IMR-90 (cell line): ENCODE results near the gene SLIT2. TPM values are rescaled to one million over a fixed set of nuclear protein-coding genes. Genes with fewer than 3 reads are reported as not detected.

Experiments
- ATAC-seq: fragments of 200-7000 bp; cut with Tn5 transposase; 2 replicates; pipeline ENCODE4 v1.9.1; 2020; ENCODE audit warnings: low read depth, mild to moderate bottlenecking, moderate library complexity
- BruUV-seq: library from RNA; stranded (reverse); fragments of 400-500 nt; replicated peaks from 2 replicates; lab custom pipeline; 2021; lab: Mats Ljungman, UMichigan
- CTCF ChIA-PET: fragments of 300-600 bp; formaldehyde crosslinking; extraction: SDS; loops from one replicate; lab custom pipeline; 2021; ENCODE audit warnings: antibody characterized with exemption; lab: Yijun Ruan, JAX
- POLR2A ChIA-PET: fragments of 300-600 bp; sonication (Branson Sonifier 250); formaldehyde crosslinking; loops from one replicate; lab custom pipeline; 2022; ENCODE audit warnings: antibody characterized with exemption; ENCODE audit not compliant: unreplicated experiment; lab: Charles Lee
- DNase-seq: peaks from one replicate; pipeline ENCODE4 v3.0.0; 2013
- H2AFZ ChIP-seq: replicated peaks from 2 replicates; pipeline ENCODE3; 2013; ENCODE audit warnings: low read length, mild to moderate bottlenecking; ENCODE audit not compliant: poor library complexity
- H2AK5ac ChIP-seq: 2 replicates; pipeline ENCODE4 v1.6.1; 2013; ENCODE audit warnings: low read depth, low read length, inconsistent platforms
- H2AK9ac ChIP-seq: replicated peaks from 2 replicates; pipeline ENCODE3; 2013; ENCODE audit warnings: mild to moderate bottlenecking, low read depth, low read length, moderate library complexity; ENCODE audit not compliant: poor library complexity
- H2BK120ac ChIP-seq: 2 replicates; pipeline ENCODE4 v1.6.1; 2013; ENCODE audit warnings: low read depth, low read length, inconsistent platforms
- H2BK15ac ChIP-seq: 3 replicates; pipeline ENCODE4 v1.6.1; 2013; ENCODE audit warnings: low read depth, low read length, inconsistent platforms
- H2BK20ac ChIP-seq: 2 replicates; pipeline ENCODE4 v1.6.1; 2013; ENCODE audit warnings: low read depth, mild to moderate bottlenecking, inconsistent platforms, low read length, moderate library complexity
- H2BK5ac ChIP-seq: 2 replicates; pipeline ENCODE4 v1.6.1; 2013; ENCODE audit warnings: mild to moderate bottlenecking, low read depth, low read length, inconsistent platforms; ENCODE audit not compliant: poor library complexity, severe bottlenecking
- H3K14ac ChIP-seq: replicated peaks from 2 replicates; pipeline ENCODE4 v1.6.1; 2013; ENCODE audit warnings: low read depth, low read length, inconsistent platforms
- H3K18ac ChIP-seq: 2 replicates; pipeline ENCODE4 v1.6.1; 2013; ENCODE audit warnings: low read depth, low read length, control low read depth
- H3K23ac ChIP-seq: 2 replicates; pipeline ENCODE4 v1.6.1; 2013; ENCODE audit warnings: low read depth, low read length, inconsistent platforms
- H3K27ac ChIP-seq: 2 replicates; pipeline ENCODE4 v1.5.1; 2013; ENCODE audit warnings: mild to moderate bottlenecking, control low read depth, low read length; ENCODE audit not compliant: insufficient read depth
- H3K27me3 ChIP-seq: 2 replicates; pipeline ENCODE4 v1.6.1; 2013; ENCODE audit warnings: low read length; ENCODE audit not compliant: control insufficient read depth, insufficient read depth
- H3K36me3 ChIP-seq: 2 replicates; pipeline ENCODE4 v1.6.1; 2013; ENCODE audit warnings: low read length, mixed read lengths; ENCODE audit not compliant: control insufficient read depth, insufficient read depth
- H3K4ac ChIP-seq: 2 replicates; pipeline ENCODE4 v1.6.1; 2013; ENCODE audit warnings: low read depth, low read length, inconsistent platforms
- H3K4me1 ChIP-seq: 2 replicates; pipeline ENCODE4 v1.6.1; 2013; ENCODE audit warnings: low read length, mixed read lengths; ENCODE audit not compliant: control insufficient read depth, insufficient read depth
- H3K4me2 ChIP-seq: 2 replicates; pipeline ENCODE4 v1.6.1; 2013; ENCODE audit warnings: low read depth, mild to moderate bottlenecking, control low read depth, low read length, moderate library complexity
- H3K4me3 ChIP-seq: 2 replicates; pipeline ENCODE4 v1.5.1; 2013; ENCODE audit warnings: low read depth, mild to moderate bottlenecking, control low read depth, low read length, moderate library complexity; ENCODE audit not compliant: insufficient read depth
- H3K56ac ChIP-seq: 2 replicates; pipeline ENCODE4 v1.6.1; 2013; ENCODE audit warnings: low read length, inconsistent platforms; ENCODE audit not compliant: insufficient read depth; ENCODE audit errors: extremely low read depth
- H3K79me1 ChIP-seq, 2 experiments: 2 replicates each; pipeline ENCODE4 v1.6.1; 2013; ENCODE audit warnings: low read length in 2 of 2, inconsistent platforms in 1 of 2, low read depth in 1 of 2
- H3K9ac ChIP-seq: 2 replicates; pipeline ENCODE4 v1.6.1; 2013; ENCODE audit warnings: low read depth, low read length, control low read depth
- H3K9me1 ChIP-seq: 2 replicates; pipeline ENCODE4 v1.6.1; 2013; ENCODE audit warnings: low read length, inconsistent platforms; ENCODE audit not compliant: insufficient read depth
- H3K9me3 ChIP-seq: 2 replicates; pipeline ENCODE4 v1.6.1; 2013; ENCODE audit warnings: low read length; ENCODE audit not compliant: control insufficient read depth, insufficient read depth
- H4K20me1 ChIP-seq: 2 replicates; pipeline ENCODE4 v1.6.1; 2013; ENCODE audit warnings: low read length, inconsistent platforms; ENCODE audit not compliant: insufficient read depth
- H4K5ac ChIP-seq: 2 replicates; pipeline ENCODE4 v1.6.1; 2013; ENCODE audit warnings: mild to moderate bottlenecking, low read depth, low read length, control low read depth
- H4K8ac ChIP-seq, 2 experiments: 2 replicates each; pipeline ENCODE4 v1.6.1; 2013; ENCODE audit warnings: low read depth in 2 of 2, low read length in 2 of 2, control low read depth in 1 of 2, inconsistent platforms in 1 of 2
- H4K91ac ChIP-seq: 2 replicates; pipeline ENCODE4 v1.6.1; 2013; ENCODE audit warnings: low read depth, low read length, inconsistent platforms; ENCODE audit not compliant: insufficient read depth
- CEBPB ChIP-seq: IDR thresholded peaks from 2 replicates; pipeline ENCODE4 v1.6.1; 2012; ENCODE audit warnings: low read depth, low read length, improper control_type of control experiment
- CHD1 ChIP-seq: IDR thresholded peaks from 2 replicates; pipeline ENCODE4 v1.6.1; 2012; ENCODE audit warnings: low read depth, low read length, improper control_type of control experiment
- ELK1 ChIP-seq: fragments of 150-350 bp; IDR thresholded peaks from 2 replicates; pipeline ENCODE4 v1.6.1; 2016; ENCODE audit warnings: low read depth, mild to moderate bottlenecking, low read length, moderate library complexity, borderline replicate concordance
- FOS ChIP-seq: fragments of 150-350 bp; IDR thresholded peaks from 2 replicates; pipeline ENCODE4 v1.6.1; 2016; ENCODE audit warnings: low read depth, low read length
- MAFK ChIP-seq: IDR thresholded peaks from 2 replicates; pipeline ENCODE4 v1.6.1; 2012; ENCODE audit warnings: low read depth, low read length, improper control_type of control experiment
- MAZ ChIP-seq: IDR thresholded peaks from 2 replicates; pipeline ENCODE4 v1.6.1; 2012; ENCODE audit warnings: low read depth, mild to moderate bottlenecking, low read length, improper control_type of control experiment, moderate library complexity, borderline replicate concordance
- MXI1 ChIP-seq: IDR thresholded peaks from 2 replicates; pipeline ENCODE4 v1.6.1; 2012; ENCODE audit warnings: low read depth, mild to moderate bottlenecking, low read length, moderate library complexity, borderline replicate concordance
- NFE2L2 ChIP-seq: fragments of 150-350 bp; IDR thresholded peaks from 2 replicates; pipeline ENCODE4 v1.6.1; 2016; ENCODE audit warnings: low read depth, mild to moderate bottlenecking, low read length
- POLR2A ChIP-seq: IDR thresholded peaks from 2 replicates; pipeline ENCODE4 v1.6.1; 2012; ENCODE audit warnings: mild to moderate bottlenecking, low read depth, low read length
- RAD21 ChIP-seq: IDR thresholded peaks from 2 replicates; pipeline ENCODE4 v1.6.1; 2012; ENCODE audit warnings: low read length, improper control_type of control experiment
- RCOR1 ChIP-seq: IDR thresholded peaks from 2 replicates; pipeline ENCODE4 v1.6.1; 2012; ENCODE audit warnings: mild to moderate bottlenecking, low read length, improper control_type of control experiment; ENCODE audit not compliant: insufficient replicate concordance
- RFX5 ChIP-seq: IDR thresholded peaks from 2 replicates; pipeline ENCODE4 v1.8.0; 2012; ENCODE audit warnings: low read depth, mild to moderate bottlenecking, low read length, moderate library complexity
- SMC3 ChIP-seq: fragments of 150-350 bp; IDR thresholded peaks from 2 replicates; pipeline ENCODE4 v1.6.1; 2016; ENCODE audit warnings: low read depth, mild to moderate bottlenecking, antibody characterized with exemption, low read length, moderate library complexity
- dilution Hi-C: fragments of 300-500 bp; cut with HindIII; formaldehyde crosslinking; loops from one replicate; pipeline ENCODE4 v1.14.3; 2018; ENCODE audit warnings: low sequenced_read_pairs; ENCODE audit not compliant: unreplicated experiment
- in situ Hi-C: fragments of 300-500 bp; cut with MboI; formaldehyde crosslinking; loops from 3 replicates; pipeline ENCODE4 v1.14.3; 2019; ENCODE audit warnings: low sequenced_read_pairs, inconsistent platforms, mixed read lengths
- intact Hi-C: fragments of 100-400 bp; cut with micrococcal nuclease; formaldehyde crosslinking; loops from 2 replicates; pipeline ENCODE4 v1.10.0; 2022
- polyA plus RNA-seq, 3 experiments: library from polyadenylated mRNA; depleted of rRNA; stranded (reverse); fragments of >200 nt; gene quantifications; 2 replicates each; pipeline ENCODE4 v1.2.3, GENCODE V29; 2012; ENCODE audit warnings: low replicate concordance in 1 of 3
- total RNA-seq: library from RNA; depleted of rRNA; stranded (reverse); fragments of >200 nt; gene quantifications from 2 replicates; pipeline ENCODE4 v1.2.3, GENCODE V29; 2012
- TF ChIP-seq, protein P1 (sequence below): conservative IDR thresholded peaks from 2 replicates; pipeline ENCODE4 v1.5.1; 2012; ENCODE audit warnings: mild to moderate bottlenecking, low read depth, low read length, improper control_type of control experiment

Gene SLIT2
- total and polyA plus RNA-seq, 2 of the 4 experiments (the other 2 are of a cell fraction): 13.6 to 14.3 TPM

GRCh38 chr4:20298986-20299385 is 47.3 kb downstream of the SLIT2 start:
- ATAC-seq: no peak
- no peaks in the 10 kb centered on the region for H4K20me1 ChIP-seq
- no peak overlapping the region for H4K5ac ChIP-seq
- no peak overlapping the region for H3K56ac ChIP-seq
- no peaks in the 10 kb centered on the region for H3K9me3 ChIP-seq
- DNase-seq: no peak
- no peak overlapping the region for H3K14ac ChIP-seq
- H3K4me3 ChIP-seq: no peak overlapping the region
- no peak overlapping the region for H3K4ac ChIP-seq
- no peaks in the 10 kb centered on the region for H3K9me1 ChIP-seq
- no peak overlapping the region for H3K4me2 ChIP-seq
- TF ChIP-seq NFE2L2 (no peak), SMC3 (no peak), MAFK (no peak), MXI1 (no peak), CEBPB (no peak), RAD21 (no peak), RCOR1 (no peak), POLR2A (no peak), ELK1 (no peak), FOS (no peak), MAZ (no peak), CHD1 (no peak), RFX5 (no peak)
- TF ChIP-seq, protein P1, sequence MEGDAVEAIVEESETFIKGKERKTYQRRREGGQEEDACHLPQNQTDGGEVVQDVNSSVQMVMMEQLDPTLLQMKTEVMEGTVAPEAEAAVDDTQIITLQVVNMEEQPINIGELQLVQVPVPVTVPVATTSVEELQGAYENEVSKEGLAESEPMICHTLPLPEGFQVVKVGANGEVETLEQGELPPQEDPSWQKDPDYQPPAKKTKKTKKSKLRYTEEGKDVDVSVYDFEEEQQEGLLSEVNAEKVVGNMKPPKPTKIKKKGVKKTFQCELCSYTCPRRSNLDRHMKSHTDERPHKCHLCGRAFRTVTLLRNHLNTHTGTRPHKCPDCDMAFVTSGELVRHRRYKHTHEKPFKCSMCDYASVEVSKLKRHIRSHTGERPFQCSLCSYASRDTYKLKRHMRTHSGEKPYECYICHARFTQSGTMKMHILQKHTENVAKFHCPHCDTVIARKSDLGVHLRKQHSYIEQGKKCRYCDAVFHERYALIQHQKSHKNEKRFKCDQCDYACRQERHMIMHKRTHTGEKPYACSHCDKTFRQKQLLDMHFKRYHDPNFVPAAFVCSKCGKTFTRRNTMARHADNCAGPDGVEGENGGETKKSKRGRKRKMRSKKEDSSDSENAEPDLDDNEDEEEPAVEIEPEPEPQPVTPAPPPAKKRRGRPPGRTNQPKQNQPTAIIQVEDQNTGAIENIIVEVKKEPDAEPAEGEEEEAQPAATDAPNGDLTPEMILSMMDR: no peak
- no peak overlapping the region for H2BK20ac ChIP-seq
- no peak overlapping the region for H3K23ac ChIP-seq
- no peak overlapping the region for H3K27ac ChIP-seq
- H2BK5ac ChIP-seq: no peak overlapping the region
- intact Hi-C loops: loop anchor here (2.0 kb wide), 1 partner anchor 386 kb away; no protein-coding TSS in a partner anchor
- H3K9ac ChIP-seq: no peak overlapping the region
- dilution Hi-C loops: no loop called here
- H4K91ac ChIP-seq: no peak overlapping the region
- POLR2A ChIA-PET: no interaction called here
- H3K4me1 ChIP-seq: no peaks in the 10 kb centered on the region
- H2BK15ac ChIP-seq: no peak overlapping the region
- no TSS peak for BruUV-seq
- H3K79me1 ChIP-seq: no peaks in the 10 kb centered on the region
- no peak overlapping the region for H2AFZ ChIP-seq
- no peak overlapping the region for H2AK9ac ChIP-seq
- H2AK5ac ChIP-seq: no peak overlapping the region
- H3K18ac ChIP-seq: no peak overlapping the region
- H4K8ac ChIP-seq: no peak overlapping the region
- in situ Hi-C loops: no loop called here
- H2BK120ac ChIP-seq: no peak overlapping the region
- H3K27me3 ChIP-seq: no peaks in the 10 kb centered on the region
- H3K36me3 ChIP-seq: no peaks in the 10 kb centered on the region
- CTCF ChIA-PET: interaction anchor here (0.8 kb wide), 2 partner anchors 14 to 245 kb away, joined by 3 to 4 read pairs; no protein-coding TSS in a partner anchor
